8988T (cell line): ENCODE measurements around the gene NFS1.
"Not testable (repeated sequence)": the region's sequence is repeated elsewhere in the genome, so short reads cannot be mapped to it uniquely, and the experiment has no call there.

Source experiments
- DNase-seq: peaks from one replicate; pipeline ENCODE4 v3.0.0; 2011

NFS1 gene

DNA sequence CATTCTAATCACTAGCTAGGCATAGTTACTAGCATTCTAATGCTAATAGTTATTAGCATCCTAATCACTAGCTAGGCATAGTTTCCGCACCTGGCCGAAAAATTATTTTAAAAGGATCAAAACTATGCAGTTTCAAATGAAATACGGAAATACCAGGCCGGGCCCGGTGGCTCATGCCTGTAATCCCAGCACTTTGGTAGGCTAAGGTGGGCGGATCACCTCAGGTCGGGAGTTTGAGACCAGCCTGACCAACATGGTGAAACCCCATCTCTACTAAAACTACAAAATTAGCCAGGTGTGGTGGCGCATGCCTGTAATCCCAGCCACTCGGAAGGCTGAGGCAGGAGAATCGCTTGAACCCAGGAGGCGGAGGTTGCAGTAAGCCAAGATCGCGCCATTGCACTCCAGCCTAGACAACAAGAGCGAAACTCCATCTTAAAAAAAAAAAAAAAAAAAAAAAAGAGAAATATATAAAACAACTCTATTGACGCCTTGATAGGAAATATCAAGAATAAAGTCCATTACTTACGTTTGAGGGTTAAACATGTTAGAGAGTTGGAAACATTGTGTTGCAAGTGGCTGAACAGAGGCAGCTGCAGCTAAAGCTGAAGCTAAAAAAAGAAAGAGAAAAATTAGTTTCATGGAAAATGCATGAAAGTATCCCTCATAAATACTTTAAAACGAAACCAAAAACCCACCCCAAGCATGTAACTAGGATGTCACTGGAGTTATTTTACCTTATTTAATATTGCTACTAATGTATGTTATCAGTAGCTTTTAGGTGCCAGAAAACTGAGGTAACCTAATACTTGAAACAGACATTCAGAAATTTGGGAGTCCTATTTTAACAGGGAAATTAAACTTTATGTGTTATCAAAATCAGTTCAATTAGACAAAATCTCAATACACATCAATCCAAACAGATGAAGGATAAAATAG, 7.7 kb upstream of the NFS1 start:
- DNase-seq = not testable (repeated sequence)

DNA sequence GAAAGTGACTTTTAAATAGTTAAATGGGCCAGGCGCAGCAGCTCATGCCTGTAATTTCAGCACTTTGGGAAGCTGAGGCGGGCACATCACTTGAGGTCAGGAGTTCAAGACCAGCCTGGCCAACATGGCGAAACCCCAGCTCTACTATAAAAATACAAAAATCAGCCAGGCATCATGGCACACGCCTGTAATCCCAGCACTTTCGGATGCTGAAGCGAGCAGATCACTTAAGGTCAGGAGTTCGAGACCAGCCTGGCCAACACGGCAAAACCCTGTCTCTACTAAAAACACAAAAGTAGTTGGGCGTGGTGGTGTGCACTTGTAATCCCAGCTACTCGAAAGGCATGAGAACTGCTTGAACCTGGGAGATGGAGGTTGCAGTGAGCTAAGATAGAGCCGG, 6.7 kb upstream of the NFS1 start:
- not testable (repeated sequence) for DNase-seq

DNA sequence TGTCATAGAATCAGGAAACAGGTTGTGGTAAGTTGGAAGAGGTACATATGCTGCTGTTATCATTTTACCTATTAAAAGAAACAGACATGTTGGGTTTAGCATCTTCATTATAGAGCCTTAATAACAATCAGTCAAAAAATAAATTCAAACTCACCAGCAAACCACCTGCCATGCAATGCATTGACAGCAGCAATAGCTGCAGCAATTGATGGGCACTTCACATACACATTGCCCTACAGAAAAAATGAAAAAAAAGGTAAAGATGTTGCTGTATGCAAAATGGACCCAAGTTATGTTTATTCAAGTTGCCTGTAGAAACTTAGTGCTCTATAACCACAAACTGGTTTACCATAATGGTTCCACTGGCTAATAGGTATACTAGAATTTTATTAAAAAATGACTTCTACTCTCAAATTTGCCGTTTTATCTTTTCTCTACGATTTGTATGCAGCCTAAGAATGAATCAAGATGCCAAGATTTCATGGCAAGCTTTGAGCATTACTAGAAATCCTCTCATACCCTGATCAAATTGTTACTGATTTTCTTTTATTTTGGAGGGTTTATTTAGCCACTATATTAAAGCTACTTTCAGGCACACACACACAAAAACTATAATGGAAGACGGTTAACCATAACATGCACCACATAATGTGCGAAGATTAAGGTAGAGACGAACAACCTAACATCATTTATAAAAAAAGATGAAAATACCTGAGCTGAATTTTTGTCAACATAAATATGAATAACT, 5.5 kb upstream of the NFS1 start:
- no peak for DNase-seq

DNA sequence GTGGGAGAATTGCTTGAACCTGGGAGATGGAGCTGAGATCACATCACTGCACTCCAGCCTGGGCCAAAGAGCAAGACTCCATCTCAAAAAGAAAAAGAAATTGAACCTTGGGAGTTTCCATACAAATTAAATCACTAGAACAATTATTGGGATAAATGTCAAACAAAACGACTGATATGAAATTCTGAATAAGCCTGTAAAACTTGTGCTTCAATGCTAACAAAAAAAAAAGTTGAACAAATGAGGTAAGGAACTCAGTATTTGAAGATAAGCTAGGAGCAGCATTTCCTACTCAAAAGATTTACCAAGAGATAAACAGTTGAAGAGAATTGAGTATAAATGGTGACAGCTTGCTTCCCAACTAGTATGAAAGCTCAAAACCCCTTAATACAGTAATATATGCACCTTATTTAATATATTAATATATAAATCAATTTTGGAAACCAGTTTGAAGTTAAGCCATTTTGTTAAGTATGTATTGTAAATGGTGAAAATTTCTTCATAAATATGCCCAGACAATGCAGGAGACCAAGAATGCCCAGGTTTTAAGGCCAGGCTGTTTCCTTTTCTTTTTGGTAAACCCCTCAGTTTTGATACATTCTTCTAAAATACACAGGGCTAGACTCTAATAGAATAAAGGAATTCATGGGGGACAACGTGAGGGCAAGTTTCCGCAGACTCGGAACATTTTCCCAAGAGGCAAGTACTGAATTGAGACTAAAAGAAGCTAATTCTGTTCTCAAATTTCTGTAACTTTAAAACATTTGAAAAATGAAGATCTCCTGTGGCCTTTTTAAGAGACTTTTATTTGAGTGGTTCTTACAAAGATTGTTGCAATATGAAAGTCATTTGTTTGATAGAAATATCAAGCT, 3.9 kb upstream of the NFS1 start:
- DNase-seq = no peak

DNA sequence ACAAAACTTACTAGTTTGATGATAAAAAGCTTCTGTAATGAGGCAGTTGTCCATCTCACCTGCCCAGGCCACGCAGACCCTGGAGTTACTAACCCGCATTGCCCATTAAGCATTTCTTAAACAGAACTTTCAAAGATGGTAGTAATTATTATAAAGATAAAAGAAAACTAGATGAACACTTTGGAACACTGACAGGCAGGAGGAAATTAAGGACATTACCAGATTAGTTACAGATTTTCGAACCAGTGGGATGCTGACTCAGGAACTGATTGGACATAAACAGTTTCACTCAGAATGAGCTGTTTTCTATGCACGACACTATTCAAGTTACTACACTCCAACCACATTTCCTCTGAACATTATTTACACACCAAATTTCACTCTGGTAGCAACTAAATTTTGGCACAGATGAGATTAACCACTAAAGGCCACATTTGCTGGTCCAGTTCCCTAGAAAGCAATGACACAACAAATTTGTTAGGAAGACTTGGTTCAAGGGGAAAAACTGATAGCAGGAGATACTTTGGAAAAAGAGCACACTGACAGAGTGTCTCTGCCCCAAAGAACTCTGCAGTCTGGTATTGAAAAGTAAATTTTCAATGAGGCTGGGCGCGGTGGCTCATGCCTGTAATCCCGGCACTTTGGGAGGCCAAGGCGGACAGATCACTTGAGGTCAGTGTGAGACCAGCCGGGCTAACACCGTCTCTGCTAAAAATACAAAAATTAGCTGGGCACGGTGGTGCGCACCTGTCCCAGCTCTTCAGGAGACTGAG, 3.1 kb upstream of the NFS1 start:
- DNase-seq = no peak

DNA sequence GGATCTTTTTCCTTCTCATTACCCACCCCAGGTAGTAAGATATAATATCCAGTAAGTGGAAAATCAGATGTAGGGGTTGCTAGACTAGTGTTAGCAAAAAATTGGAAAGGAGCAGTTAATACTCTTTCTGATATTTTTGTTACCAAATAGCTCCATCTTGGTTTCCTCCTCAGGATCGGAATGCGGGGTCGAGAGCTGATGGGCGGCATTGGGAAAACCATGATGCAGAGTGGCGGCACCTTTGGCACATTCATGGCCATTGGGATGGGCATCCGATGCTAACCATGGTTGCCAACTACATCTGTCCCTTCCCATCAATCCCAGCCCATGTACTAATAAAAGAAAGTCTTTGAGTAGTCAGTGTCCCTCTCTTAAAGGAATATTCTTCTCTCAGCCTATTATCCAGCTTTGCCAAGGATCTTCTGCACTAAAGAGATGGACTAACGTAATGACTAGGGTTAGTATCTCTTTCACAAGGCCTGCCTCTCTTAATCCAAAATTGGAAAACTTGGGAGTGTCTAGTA, 1.5 kb upstream of the NFS1 start:
- DNase-seq = no peak

DNA sequence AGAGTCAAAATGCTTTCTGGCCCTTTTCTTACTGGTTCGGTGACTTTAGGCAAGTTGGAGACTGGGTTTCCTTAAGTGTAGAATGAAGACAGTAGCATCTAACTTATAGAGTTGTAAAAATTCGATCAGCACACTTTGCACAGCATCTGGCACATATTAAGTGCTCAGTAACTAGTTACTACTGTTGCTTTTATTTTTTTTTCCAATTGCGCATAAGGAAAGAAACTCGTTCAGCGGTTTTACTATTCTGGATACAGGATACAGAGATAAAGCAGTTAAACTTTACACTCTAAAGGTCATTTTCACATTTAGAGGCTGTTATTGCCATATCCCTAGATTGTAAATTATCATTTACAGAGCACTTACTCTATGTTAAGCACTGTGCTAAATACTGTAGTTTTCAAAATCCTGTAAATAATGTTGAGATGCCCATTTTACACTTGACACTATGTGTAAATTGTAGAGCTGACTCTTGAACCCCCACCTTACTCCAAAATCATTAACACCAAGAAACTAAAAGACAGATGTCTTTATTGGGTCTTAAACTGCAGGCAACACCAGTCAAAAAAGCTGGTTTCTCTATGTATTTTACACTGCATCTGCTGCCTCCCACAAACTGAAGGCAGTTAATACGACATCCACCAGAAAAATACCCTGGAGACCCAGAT, 939 bp upstream of the NFS1 start:
- DNase-seq = no peak

DNA sequence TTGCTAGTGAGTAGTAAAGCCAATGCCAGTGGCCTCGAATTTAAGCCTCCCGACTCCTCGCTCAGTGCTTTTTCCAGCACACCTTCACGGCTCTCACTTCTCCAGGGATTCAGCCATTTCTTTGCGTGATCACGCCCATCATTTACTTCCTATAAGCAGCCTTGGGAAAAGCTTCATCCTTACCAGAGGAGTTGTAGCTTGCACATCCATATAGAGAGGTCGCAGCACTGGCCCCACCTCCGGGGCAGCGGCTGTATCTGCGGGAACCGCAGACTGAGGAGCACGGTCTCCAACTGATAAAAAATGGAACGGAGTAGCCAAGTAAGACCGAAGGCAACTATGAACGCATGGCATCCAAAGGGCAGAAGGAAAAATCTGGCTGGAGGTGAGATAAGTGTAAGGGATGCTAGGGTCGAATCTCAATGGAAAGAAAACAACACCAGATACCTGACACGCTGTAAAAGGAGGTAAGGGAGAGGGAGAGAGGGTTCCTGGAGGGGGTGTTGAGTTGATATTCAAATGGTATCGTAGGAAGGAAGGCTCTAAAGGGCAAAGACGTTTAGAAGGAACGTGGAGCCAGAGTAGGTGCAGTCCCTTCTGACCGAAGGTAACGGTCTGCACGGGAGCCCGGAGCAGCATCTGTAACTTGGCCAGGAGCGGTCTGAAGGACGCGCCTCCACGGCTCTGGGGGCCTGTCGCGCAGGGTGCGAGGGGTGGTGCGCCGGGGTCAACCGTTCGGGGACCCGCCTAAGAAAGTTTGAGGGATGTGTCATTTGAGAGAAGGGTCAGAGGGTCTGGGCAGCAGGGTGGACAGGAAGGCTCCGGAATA, 640 bp downstream of the NFS1 start:
- DNase-seq = no peak

DNA sequence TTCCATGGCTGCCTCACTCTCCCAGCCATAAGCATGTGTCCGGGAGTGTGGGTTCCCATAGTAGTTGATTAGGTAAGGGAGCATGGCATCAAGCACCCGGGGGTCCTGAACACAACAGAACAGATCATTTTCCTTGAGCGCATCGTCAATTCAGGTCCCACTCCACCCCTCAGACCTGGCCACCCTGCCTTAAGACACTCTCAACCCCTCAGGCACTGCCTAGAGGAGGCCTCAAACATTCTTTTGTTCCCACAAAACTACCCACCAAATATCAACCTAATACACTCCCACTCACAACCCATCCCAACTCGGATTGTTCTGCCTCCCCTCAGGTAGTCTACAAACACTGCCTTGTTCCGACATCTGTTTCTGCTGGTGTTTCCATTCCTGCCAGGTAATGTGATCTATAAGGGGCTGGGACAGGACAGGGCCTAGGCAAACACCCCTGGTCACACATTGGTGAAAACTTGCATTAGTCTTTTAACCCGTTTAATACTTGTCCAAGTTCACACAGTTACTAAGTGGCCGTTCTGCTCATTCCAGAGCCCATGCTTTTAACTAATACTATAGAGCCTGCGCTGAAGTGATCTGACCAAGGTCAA, 1.4 kb downstream of the NFS1 start:
- no peak for DNase-seq

DNA sequence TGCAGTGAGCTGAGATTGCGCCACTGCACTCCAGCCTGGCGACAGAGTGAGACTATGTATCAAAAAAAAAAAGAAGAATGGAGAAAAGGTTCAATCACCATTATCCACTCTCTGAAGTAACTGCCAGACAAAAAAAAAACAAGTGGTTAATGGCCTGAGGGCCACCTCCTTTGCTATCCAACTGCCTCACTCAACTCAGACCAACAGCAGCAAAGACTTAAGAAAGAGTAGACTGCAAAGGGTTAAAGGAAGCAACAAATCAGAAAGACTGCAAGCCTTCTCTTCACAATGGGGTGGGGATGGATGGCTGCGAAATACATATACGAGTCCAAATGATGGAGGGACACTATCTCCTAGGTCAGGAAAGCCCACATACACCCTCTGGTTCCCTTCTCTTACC, 3.2 kb downstream of the NFS1 start:
- no peak for DNase-seq

DNA sequence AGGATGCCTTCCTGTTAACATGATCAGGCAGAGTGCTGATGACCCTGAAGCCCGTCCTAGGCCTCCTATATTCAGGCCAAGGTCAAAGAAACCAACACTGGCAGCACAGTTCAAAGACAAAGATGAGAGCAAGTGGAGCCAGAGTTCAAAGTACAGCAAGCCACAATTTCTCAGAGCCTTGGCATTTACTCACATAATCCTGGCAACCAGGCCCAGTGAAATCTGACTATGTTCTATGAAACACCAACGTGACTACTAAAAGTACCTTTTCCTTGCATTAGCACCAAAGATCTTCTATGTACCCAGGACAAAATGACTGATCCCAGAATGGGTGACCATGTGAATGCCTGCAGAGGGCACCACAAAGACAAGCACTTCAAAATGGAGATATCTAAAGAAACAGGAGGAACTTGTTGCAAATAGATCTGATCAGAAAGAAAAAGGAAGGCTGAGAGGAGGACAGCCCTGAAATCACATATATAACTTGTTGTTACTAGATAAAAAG, 3.9 kb downstream of the NFS1 start:
- no peak for DNase-seq

DNA sequence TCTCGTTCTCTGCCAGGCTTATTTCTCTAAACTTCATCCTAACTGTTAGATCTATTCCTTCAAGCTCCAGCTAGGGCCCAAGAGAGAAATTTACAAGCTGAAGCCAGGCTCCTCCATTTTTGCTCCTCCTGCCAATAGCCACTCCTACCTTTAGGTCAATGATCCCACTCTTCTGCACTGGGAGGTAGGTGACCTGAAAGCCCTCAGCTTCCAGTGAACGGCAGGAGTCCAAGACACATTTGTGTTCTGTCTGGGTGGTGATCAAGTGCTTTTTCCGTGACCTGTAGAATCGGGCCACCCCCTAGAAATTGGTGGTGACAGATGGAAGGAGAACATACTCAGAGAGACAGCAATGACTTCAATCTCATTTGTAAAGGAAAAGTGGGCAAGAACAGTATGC, 8.9 kb downstream of the NFS1 start:
- no peak for DNase-seq

DNA sequence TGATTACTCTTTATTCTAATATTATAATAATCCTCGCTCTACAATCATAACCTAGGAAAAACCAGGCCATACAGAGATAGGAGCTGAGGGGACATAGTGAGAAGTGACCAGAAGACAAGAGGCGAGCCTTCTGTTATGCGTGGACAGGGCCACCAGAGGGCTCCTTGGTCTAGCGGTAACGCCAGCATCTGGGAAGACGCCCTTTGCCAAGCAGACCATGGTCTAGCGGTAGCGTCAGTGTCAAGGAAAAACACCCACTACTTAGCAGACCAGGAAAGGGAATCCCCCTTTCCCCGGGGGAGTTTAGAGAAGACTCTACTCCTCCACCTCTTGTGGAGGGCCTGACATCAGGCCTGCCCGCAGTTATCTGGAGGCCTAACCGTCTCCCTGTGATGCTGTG, 12.3 kb downstream of the NFS1 start:
- not testable (repeated sequence) for DNase-seq

DNA sequence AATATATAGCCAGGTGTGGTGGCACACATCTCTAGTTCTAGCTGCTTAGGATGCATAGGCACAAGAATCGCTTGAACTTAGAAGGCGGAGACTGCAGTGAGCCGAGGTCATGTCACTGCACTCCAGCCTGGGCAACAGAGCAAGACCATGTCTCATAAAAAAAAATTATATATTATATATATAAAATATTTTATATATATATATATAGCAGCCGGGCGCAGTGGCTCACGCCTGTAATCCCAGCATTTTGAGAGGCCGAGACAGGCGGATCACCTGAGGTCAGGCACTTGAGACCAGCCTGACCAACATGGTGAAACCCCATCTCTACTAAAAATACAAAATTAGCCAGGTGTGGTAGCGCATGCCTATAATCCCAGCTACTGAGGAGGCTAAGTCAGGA, 13.8 kb downstream of the NFS1 start:
- DNase-seq = not testable (repeated sequence)

DNA sequence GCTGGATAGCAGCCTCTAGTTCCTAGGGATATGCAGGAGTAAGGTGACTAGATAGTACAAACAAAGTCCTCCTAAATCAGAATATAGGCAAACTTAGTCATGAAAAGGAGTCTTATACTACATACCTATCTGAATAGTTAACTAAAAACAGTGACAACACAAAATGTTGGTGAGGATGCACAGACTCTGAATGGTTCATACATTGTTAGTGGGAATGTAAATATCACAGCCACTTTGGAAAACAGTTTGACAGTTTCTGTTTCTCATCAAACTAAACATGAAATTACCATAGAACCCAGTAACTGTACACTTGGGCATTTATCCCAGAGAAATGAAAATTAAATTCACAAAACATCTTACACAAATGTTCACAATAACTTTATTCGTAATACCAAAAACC, 17.2 kb downstream of the NFS1 start:
- no peak for DNase-seq

DNA sequence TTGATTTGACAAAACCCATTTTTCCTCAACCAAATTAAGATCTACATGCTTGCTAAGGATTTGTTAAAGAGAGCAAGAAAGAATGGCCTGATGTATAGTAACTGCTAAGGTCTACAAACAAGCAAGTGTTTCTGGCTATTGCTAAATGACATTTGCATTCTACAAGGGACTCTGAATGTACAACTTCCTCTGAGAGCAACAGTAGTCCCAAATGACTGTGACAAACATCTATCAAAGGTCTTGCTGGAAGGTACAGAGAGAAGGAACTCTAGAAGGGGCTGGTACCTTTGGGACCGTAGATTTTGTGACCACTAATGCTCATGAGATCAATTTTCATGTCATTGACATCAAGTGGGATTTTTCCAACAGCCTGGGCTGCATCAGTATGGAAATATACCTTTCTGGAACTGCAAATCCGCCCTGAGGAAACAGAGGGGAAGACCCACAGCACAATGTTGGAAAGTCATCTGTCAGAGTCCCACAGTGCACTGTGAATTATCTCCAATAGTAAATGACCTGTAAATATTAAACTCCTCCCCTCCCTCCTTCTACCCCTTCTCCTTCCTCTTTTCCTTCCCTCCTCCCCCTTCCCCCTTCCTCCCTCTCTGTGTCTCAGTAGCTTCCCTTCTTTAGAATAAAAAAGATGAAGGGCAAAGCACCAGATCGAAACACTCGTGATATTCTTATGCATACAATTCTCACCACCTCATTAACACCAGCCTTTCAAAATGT, 18.5 kb downstream of the NFS1 start:
- no peak for DNase-seq

DNA sequence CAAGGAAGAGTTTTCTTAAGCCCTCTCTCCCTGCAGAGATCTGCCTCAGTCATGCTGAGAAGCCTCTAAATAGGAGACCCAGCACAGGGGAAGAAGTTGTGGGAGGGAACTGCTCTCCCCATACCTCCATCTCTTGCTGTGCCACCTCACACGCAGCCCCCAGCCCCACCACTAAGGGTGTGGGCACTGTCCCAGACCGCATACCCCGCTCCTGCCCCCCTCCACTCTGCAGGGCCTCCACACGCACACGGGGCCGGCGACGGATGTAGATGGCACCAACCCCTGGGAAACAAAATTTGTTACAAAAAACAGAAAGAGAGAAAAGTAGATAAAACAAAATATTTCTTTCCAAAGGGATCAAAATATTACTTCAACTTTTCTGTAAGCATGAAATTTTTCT, 24.2 kb downstream of the NFS1 start:
- DNase-seq = no peak

DNA sequence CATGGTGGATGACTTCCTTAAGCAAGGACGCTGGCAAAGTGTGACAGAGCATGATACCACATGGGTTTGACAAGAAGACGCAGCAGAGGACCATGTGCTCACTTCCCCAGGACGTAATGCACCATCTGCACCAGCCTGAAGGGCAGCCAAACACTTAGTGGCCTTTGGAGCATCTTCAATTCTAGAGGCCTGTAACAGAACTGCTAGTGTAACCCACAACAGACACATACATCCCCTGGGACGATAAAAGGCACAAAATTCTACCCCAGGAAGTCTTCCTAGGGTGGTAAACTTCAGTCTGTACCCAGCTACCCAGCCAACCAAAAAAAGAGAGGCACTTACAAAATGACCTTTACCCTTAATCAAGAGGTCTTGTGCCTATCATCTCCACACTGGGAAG, 25.3 kb downstream of the NFS1 start:
- DNase-seq = no peak

DNA sequence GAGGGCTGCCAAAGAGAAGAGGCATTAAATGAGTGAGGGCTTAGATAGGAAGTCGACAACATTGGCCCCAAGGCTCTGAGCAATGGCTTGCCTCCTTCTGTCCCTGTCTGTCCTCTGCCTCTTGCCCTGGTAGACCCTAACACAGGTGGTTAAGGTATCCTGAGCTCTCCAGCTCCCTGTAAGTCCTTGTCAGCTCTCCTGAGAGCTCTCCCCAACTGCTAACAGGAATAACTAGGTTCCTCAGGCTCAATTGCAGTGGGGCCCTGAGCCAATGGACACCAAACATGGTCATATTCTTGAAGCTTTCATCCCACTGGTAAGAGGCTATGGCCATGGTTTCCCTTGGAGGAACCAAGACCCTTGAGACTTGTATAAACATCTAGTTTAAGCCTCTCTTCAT, 29.5 kb downstream of the NFS1 start:
- no peak for DNase-seq
